ENCODE results near the gene PCDHA11.
"Not testable (repeated sequence)": the region's sequence is repeated elsewhere in the genome, so short reads cannot be mapped to it uniquely, and the experiment has no call there.

PCDHA11 gene

DNA sequence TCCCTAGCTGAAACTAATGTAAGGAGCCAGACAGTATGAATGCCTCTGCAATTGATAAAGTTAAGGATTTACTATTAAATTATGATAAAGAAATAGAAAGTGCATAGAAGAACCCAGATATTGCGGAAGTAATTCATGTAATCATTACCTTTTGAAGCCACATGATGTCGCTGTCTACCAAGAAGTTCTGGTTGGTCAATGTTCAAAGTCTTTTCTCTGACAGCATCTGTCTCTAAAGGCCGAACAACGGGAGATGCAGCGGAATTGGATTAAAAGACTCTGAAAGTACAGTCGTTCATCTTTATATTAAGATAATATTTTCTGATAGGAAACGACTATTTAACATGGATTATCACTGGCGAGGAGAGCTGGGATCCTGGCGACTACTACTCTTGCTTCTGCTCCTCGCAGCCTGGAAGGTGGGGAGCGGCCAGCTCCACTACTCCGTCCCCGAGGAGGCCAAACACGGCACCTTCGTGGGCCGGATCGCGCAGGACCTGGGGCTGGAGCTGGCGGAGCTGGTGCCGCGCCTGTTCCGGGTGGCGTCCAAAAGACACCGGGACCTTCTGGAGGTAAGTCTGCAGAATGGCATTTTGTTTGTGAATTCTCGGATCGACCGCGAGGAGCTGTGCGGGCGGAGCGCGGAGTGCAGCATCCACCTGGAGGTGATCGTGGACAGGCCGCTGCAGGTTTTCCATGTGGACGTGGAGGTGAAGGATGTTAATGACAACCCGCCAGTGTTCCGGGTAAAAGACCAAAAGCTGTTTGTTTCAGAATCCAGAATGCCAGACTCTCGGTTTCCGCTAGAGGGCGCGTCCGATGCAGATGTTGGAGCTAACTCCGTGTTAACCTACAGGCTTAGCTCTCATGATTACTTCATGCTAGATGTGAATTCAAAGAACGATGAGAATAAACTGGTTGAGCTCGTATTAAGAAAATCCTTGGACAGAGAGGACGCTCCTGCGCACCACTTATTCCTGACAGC lies 27.5 kb upstream of the PCDHA11 start, which contains the start of gene PCDHA8:
Gene PCDHA8, plus strand, starts transcription at position 210 of the 985 bp plus-strand sequence. Its CDS starts 135 bp downstream, at position 345.
- H3K27ac ChIP-seq = no peak within 1 kb of the TSS
- CTCF ChIA-PET = interaction anchor here (0.5 to 4.7 kb wide), 41 partner anchors 8 to 1942 kb away, joined by 3 to 123 read pairs (median 4); partner anchors contain the start of genes PCDHA1, PCDHA11, PCDHA12 and PCDHA13
- peak; percentile 73 for DNase-seq (ENCODE audit: low spot score)
- TF ChIP-seq, protein P1, sequence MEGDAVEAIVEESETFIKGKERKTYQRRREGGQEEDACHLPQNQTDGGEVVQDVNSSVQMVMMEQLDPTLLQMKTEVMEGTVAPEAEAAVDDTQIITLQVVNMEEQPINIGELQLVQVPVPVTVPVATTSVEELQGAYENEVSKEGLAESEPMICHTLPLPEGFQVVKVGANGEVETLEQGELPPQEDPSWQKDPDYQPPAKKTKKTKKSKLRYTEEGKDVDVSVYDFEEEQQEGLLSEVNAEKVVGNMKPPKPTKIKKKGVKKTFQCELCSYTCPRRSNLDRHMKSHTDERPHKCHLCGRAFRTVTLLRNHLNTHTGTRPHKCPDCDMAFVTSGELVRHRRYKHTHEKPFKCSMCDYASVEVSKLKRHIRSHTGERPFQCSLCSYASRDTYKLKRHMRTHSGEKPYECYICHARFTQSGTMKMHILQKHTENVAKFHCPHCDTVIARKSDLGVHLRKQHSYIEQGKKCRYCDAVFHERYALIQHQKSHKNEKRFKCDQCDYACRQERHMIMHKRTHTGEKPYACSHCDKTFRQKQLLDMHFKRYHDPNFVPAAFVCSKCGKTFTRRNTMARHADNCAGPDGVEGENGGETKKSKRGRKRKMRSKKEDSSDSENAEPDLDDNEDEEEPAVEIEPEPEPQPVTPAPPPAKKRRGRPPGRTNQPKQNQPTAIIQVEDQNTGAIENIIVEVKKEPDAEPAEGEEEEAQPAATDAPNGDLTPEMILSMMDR (conservative IDR thresholded peaks at IDR 0.05; ENCODE audit: low read depth) = peak; percentile 85
- POLR2A ChIA-PET (ENCODE audit: low non-redundant PET) = interaction anchor here (0.5 to 1.0 kb wide), 4 partner anchors 18 to 642 kb away, joined by 3 to 6 read pairs (median 4); no protein-coding TSS in a partner anchor

DNA sequence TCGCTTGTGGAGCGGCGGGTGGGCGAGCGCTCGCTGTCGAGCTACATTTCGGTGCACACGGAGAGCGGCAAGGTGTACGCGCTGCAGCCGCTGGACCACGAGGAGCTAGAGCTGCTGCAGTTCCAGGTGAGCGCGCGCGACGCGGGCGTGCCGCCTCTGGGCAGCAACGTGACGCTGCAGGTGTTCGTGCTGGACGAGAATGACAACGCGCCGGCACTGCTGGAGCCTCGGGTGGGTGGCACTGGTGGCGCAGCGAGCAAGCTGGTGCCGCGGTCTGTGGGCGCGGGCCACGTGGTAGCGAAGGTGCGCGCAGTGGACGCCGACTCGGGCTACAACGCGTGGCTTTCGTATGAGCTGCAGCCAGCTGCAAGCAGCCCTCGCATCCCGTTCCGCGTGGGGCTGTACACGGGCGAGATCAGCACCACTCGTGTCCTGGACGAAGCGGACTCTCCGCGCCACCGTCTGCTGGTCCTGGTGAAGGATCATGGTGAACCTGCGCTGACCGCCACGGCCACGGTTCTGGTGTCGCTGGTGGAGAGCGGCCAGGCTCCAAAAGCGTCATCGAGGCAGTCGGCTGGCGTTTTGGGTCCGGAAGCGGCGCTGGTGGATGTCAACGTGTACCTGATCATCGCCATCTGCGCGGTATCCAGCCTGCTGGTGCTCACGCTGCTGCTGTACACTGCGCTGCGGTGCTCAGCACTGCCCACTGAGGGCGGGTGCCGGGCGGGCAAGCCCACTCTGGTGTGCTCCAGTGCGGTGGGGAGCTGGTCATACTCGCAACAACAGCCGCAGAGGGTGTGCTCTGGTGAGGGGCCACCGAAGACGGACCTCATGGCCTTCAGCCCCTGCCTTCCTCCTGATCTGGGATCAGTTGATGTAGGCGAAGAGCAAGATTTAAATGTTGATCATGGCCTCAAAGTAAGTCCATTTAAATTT lies 25.7 kb upstream of the PCDHA11 start:
- no peak for DNase-seq (ENCODE audit: low spot score)
- ChIA-PET CTCF (interaction anchor here (2.2 to 4.7 kb wide), 2 partner anchors 19 to 26 kb away, joined by 19 to 123 read pairs; partner anchors contain the start of gene PCDHA11), POLR2A (ENCODE audit: low non-redundant PET) (interaction anchor here (0.6 kb wide), 1 partner anchor 16 kb away, joined by 4 read pairs; no protein-coding TSS in a partner anchor)
- TF ChIP-seq, protein P1 (conservative IDR thresholded peaks at IDR 0.05; ENCODE audit: low read depth) = no peak
- H3K27ac ChIP-seq = no peak overlapping the region

DNA sequence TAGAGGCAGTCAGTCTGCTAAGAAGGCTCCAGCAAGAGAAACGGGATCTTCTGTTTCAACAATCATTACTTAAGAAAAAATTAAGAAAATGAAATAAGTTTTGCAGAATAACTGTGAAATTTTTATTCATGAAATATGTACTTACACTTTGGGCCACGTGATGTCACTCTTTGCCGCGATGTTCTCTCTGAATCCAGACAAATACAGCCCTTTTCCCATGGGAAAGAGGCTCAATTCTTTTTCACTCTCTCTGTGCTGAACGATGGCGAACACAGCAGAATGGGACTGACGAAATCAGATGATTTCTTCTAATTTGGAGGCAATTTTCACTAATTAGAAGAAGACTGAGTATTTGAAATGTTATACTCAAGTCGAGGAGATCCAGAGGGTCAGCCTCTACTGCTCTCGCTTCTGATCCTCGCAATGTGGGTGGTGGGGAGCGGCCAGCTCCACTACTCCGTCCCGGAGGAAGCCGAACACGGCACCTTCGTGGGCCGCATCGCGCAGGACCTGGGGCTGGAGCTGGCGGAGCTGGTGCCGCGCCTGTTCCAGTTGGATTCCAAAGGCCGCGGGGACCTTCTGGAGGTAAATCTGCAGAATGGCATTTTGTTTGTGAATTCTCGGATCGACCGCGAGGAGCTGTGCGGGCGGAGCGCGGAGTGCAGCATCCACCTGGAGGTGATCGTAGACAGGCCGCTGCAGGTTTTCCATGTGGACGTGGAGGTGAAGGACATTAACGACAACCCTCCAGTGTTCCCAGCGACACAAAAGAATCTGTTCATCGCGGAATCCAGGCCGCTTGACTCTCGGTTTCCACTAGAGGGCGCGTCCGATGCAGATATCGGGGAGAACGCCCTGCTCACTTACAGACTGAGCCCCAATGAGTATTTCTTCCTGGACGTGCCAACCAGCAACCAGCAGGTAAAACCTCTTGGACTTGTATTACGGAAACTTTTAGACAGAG lies 20.3 kb upstream of the PCDHA11 start, which contains the start of gene PCDHA9:
Gene PCDHA9, plus strand, starts transcription at position 244 of the 964 bp plus-strand sequence. Its CDS starts 114 bp downstream, at position 358.
- POLR2A ChIA-PET (ENCODE audit: low non-redundant PET); H3K27ac ChIP-seq; DNase-seq (ENCODE audit: low spot score); CTCF ChIA-PET: not testable (repeated sequence)

DNA sequence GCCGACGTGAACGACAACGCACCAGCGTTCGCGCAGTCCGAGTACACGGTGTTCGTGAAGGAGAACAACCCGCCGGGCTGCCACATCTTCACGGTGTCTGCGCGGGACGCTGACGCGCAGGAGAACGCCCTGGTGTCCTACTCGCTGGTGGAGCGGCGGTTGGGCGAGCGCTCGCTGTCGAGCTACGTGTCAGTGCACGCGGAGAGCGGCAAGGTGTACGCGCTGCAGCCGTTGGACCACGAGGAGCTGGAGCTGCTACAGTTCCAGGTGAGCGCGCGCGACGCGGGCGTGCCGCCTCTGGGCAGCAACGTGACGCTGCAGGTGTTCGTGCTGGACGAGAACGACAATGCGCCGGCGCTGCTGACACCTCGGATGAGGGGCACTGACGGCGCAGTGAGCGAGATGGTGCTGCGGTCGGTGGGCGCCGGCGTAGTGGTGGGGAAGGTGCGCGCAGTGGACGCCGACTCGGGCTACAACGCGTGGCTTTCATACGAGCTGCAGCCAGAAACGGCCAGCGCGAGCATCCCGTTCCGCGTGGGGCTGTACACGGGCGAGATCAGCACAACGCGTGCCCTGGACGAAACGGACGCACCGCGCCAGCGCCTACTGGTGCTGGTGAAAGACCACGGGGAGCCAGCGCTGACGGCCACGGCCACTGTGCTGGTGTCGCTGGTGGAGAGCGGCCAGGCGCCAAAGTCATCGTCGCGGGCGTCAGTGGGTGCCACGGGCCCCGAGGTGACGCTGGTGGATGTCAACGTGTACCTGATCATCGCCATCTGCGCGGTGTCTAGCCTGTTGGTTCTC lies 18.7 kb upstream of the PCDHA11 start:
- CTCF ChIA-PET; POLR2A ChIA-PET (ENCODE audit: low non-redundant PET); DNase-seq (ENCODE audit: low spot score): not testable (repeated sequence)

DNA sequence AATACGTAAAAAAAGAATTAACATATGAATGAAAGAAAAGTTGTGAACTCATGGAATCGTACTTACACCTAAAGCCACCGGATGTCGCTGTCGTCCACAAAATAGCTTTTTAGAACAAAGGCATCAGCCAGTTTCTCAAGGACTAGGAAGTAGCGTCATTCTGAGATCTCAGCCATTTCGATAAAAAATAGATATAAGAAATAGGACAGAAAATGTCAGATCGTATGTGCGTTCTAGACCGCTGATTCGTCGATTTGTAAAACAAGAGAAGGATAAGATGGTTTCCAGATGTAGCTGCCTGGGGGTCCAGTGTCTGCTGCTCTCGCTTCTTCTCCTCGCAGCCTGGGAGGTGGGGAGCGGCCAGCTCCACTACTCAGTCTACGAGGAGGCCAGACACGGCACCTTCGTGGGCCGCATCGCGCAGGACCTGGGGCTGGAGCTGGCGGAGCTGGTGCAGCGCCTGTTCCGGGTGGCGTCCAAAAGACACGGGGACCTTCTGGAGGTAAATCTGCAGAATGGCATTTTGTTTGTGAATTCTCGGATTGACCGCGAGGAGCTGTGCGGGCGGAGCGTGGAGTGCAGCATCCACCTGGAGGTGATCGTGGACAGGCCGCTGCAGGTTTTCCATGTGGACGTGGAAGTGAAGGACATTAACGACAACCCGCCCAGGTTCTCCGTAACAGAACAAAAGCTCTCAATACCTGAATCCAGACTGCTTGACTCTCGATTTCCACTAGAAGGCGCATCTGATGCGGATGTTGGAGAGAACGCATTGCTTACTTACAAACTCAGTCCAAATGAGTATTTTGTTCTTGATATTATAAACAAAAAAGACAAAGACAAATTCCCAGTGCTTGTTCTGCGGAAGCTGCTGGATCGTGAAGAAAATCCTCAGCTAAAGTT lies 12.7 kb upstream of the PCDHA11 start, which contains the start of gene PCDHA10:
Gene PCDHA10, plus strand, starts transcription at position 126 of the 903 bp plus-strand sequence. Its CDS starts 152 bp downstream, at position 278.
- CTCF ChIA-PET = no interaction called here
- POLR2A ChIA-PET (ENCODE audit: low non-redundant PET) = no interaction called here
- no peak for DNase-seq (ENCODE audit: low spot score)
- TF ChIP-seq, protein P1 (conservative IDR thresholded peaks at IDR 0.05; ENCODE audit: low read depth) = no peak
- H3K27ac ChIP-seq = no peak within 1 kb of the TSS

More for the DNA sequence above, 18.7 kb upstream of the PCDHA11 start:
- not testable (repeated sequence) for H3K27ac ChIP-seq
